Cardiac ventricle fibroblast (primary cell): ENCODE measurements around the gene TCP10L. TPM values are rescaled to one million over a fixed set of nuclear protein-coding genes. Genes with fewer than 3 reads are reported as not detected.

Experiments
- total RNA-seq: library from RNA; depleted of rRNA; stranded (reverse); fragments of >200 nt; gene quantifications from 2 replicates; pipeline ENCODE4 v1.2.3, GENCODE V29; 2015

The TCP10L gene
- total RNA-seq, result 0.68 TPM in 1 of 2 replicates, not detected in the other

GRCh38 chr21:32585042-32585710 is at the start of gene TCP10L:
TSS of gene TCP10L (minus strand) at chr21:32585523. CDS start at chr21:32584304, 1,219 bp downstream.

GRCh38 chr21:32612075-32612998 is 27.0 kb upstream of the TCP10L start, which contains the start of gene CFAP298:
TSS of gene CFAP298 (minus strand) at chr21:32612377. CDS start at chr21:32612243, 134 bp downstream.

Other genes with a start within 250 kb of the TCP10L start
- 17.4 and 18.7 TPM in 2 replicates for gene URB1, start 192.5 kb downstream of the TCP10L start, total RNA-seq
- gene EVA1C, start 172.8 kb downstream of the TCP10L start, total RNA-seq, result 25.0 and 26.0 TPM in 2 replicates
- gene CFAP298, start 26.9 kb upstream of the TCP10L start, total RNA-seq, result 15.4 and 20.2 TPM in 2 replicates
- gene SYNJ1, start 142.5 kb upstream of the TCP10L start, total RNA-seq, result 5.8 and 5.9 TPM in 2 replicates
- 8.5 and 9.2 TPM in 2 replicates for gene PAXBP1, start 186.2 kb upstream of the TCP10L start, total RNA-seq